Measurements from ENCODE around the gene EFNA2.

- TF ChIP-seq SMC3 (conservative IDR thresholded peaks at IDR 0.05; ENCODE audit: poor library complexity): no peak
- no peak for TF ChIP-seq CTCF (IDR thresholded peaks at IDR 0.05; ENCODE audit: poor library complexity, severe bottlenecking)
- no peak for TF ChIP-seq EZH2 (IDR thresholded peaks at IDR 0.05; ENCODE audit: borderline replicate concordance, insufficient read depth, low read length, poor library complexity, severe bottlenecking)
- no peak for TF ChIP-seq EP300 (conservative IDR thresholded peaks at IDR 0.05; ENCODE audit: poor library complexity, severe bottlenecking)
- no peak for TF ChIP-seq POLR2AphosphoS5 (IDR thresholded peaks at IDR 0.05)
- no peak for TF ChIP-seq RAD21 (conservative IDR thresholded peaks at IDR 0.05)
Observed at GRCh38 chr19:1254081-1254527, 31.6 kb upstream of the EFNA2 start.
